Kidney (tissue), 14 donors: Measurements from ENCODE around the gene GPR157. TPM values are rescaled to one million over a fixed set of nuclear protein-coding genes. Genes with fewer than 3 reads are reported as not detected.

Source experiments
- DNase-seq, 5 donors: peaks; one replicate each; pipeline ENCODE4 v3.0.0-alpha.2; 2013 to 2020
- FAIRE-seq: peaks from 2 replicates; lab custom pipeline; 2012; peaks lifted over from hg19 to GRCh38; lab: Jason Lieb, UNC
- H3K27ac ChIP-seq, 2 donors: one replicate each; pipeline ENCODE4 v1.7.0; 2013; ENCODE audit warnings: low read depth in 2 of 2, low read length in 2 of 2, inconsistent platforms in 1 of 2
- H3K27me3 ChIP-seq: one replicate; pipeline ENCODE4 v1.7.1; 2013; ENCODE audit warnings: low read length, inconsistent platforms; ENCODE audit not compliant: control insufficient read depth, insufficient read depth
- H3K36me3 ChIP-seq, 3 donors: one replicate each; pipeline versions ENCODE4 v1.7.0 to v1.7.1; 2013; ENCODE audit warnings: low read length in 3 of 3, control low read depth in 1 of 3, inconsistent platforms in 1 of 3; ENCODE audit not compliant: insufficient read depth in 3 of 3, control insufficient read depth in 2 of 3
- H3K4me1 ChIP-seq, 3 donors: one replicate each; pipeline versions ENCODE4 v1.7.0 to v1.7.1; 2013; ENCODE audit warnings: low read length in 3 of 3, inconsistent platforms in 1 of 3, low read depth in 1 of 3; ENCODE audit not compliant: control insufficient read depth in 2 of 3, insufficient read depth in 2 of 3
- H3K4me3 ChIP-seq, 3 donors: one replicate each; pipeline versions ENCODE4 v1.7.0 to v1.8.1; 2013; ENCODE audit warnings: low read length in 3 of 3, control low read depth in 1 of 3, inconsistent platforms in 1 of 3
- H3K9ac ChIP-seq, 3 donors: one replicate each; pipeline versions ENCODE4 v1.7.0 to v1.7.1; 2013; ENCODE audit warnings: low read length in 3 of 3, control low read depth in 1 of 3, inconsistent platforms in 1 of 3
- H3K9me3 ChIP-seq, 3 donors: one replicate each; pipeline versions ENCODE4 v1.7.0 to v1.7.1; 2013; ENCODE audit warnings: low read length in 3 of 3, control low read depth in 1 of 3, inconsistent platforms in 1 of 3; ENCODE audit not compliant: control insufficient read depth in 2 of 3, insufficient read depth in 1 of 3
- CTCF ChIP-seq: IDR thresholded peaks from 3 replicates; pipeline ENCODE4 v1.5.1; 2012; ENCODE audit warnings: mild to moderate bottlenecking, moderate library complexity, borderline replicate concordance; ENCODE audit not compliant: insufficient read depth; ENCODE audit errors: extremely low read depth
- intact Hi-C: fragments of 100-400 bp; cut with DNase I; formaldehyde crosslinking; loops from one replicate; pipeline ENCODE4 v1.11.1; 2022
- polyA plus RNA-seq: library from polyadenylated mRNA; stranded (reverse); fragments of 350-450 nt; fragmentation: Illumina TruSeq; extraction: RNeasy Lipid Tissue Mini Kit (QIAGEN cat#74804); gene quantifications from one replicate; pipeline ENCODE4 v1.2.3, GENCODE V29; 2014; ENCODE audit warnings: low read depth, low replicate concordance; ENCODE audit not compliant: insufficient read depth
- total RNA-seq: library from RNA; stranded (reverse); fragmentation: NEBNext Ultra II Directional; extraction: Animal tissue kit (Norgen Biotek cat#: 25700); gene quantifications from one replicate; pipeline ENCODE4 v1.2.1, GENCODE V29; 2021
- donor health status: control.
- donor health status: control.
- donor health status: control.
- donor health status: control.
- donor health status: control.
- donor health status: DM: yes; HTN: yes; CAD: no.
- donor health status: Normal renal cell carcinoma (clear cell type).

The GPR157 gene
- total and polyA plus RNA-seq, 2 donors from 2014 or later, result 3.2 to 9.1 TPM

- Histone ChIP-seq H3K9ac (no peak overlapping the region), H3K4me3 (no peak overlapping the region), H3K27ac (no peak overlapping the region), H3K36me3 (no peaks in the 10 kb centered on the region), H3K4me1 (no peaks in the 10 kb centered on the region), H3K27me3 (no peaks in the 10 kb centered on the region), H3K9me3 (no peaks in the 10 kb centered on the region)
- DNase-seq (no peak), FAIRE-seq (no peak)
- TF ChIP-seq CTCF, result no peak
- intact Hi-C loops, result no loop called here
Observed at GRCh38 chr1:9151328-9151860, 22.5 kb upstream of the GPR157 start.

DNA sequence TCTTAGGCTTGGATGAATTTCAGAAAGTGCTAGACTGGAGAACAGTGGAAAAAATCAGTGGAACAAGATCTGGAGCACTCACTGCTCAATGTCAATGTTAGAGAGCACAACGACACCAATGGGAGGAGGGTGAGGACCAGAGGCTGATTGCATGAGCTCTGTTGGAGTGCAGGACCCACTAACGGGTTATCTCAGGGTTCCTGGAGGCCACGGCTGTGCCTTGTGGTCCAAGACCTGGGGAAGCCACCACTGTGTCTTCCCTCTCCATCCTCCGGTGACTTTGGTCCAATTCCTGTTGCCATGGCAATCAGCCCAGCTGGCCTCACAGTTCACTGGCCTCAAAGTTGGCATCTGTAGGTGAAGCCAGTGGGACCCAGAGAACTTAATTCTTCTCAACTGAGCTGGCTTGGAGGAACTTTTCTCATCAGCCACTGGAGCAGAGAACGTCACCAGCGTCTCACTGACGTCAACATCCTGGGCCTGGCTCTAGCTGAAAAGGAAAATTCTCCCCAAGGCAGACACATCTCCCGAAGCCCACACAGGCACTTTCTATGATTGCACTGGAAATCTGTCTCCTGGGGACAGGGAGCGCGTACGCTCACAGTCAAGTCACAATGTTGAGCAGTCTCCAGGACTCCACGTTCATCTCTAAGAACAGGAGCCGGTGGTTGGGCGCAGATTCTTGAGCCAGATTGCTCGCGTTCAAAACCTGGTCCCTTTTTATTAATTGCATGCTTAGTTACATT lies 21.9 kb upstream of the GPR157 start:
- TF ChIP-seq CTCF, result no peak
- Histone ChIP-seq H3K9ac (no peak overlapping the region), H3K27me3 (no peaks in the 10 kb centered on the region), H3K9me3 (no peaks in the 10 kb centered on the region), H3K27ac (no peak overlapping the region), H3K36me3 (no peaks in the 10 kb centered on the region), H3K4me3 (no peak overlapping the region), H3K4me1 (no peaks in the 10 kb centered on the region)
- no peak for FAIRE-seq
- intact Hi-C loops, result no loop called here
- peak in 1 of 5 donors; percentile 41 for DNase-seq

DNA sequence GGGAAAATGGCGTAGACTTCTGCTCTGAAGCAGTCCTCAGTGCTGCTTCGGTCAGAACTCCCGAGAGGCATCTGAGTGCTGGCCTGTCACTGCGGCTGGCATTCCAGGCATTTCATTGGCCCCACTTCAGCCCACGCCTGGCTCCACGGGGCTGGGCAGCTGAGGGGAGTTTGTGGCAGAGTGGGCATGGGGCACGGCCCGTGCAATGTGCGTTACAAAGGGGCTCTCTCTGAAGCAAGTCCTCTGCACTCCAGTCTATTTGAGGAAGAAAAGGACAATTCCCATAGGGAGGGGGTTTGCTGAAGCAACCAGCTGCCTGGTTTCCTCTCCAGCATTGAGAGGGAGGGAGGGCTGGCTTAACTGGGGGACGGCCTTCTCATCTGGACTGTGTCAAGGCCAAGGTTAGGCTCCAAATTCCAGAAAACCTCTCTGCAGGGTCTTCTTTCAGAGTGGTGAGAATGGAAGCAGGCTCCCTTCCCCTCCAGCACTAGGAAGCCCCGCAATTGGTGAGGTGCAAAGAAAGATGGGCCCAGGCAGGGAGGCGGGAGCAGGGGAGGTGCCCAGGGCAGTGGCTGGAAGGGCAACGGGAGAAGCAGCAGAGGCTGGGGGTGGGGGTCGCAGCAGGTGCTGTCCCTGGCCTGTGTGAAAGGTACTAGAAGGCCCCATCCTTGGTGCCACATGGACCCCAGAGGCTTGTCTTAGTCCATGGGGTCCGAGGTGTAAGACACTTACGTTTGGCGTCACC lies 21.1 kb upstream of the GPR157 start:
- H3K27ac ChIP-seq, result peak overlapping the region in 1 of 2 donors; percentile 11
- DNase-seq, result peak in 2 of 5 donors; percentile 17 to 55

More for the DNA sequence above, 21.1 kb upstream of the GPR157 start:
- H3K27me3 ChIP-seq, result no peaks in the 10 kb centered on the region
- H3K4me3 ChIP-seq, result no peak overlapping the region
- no peaks in the 10 kb centered on the region for H3K36me3 ChIP-seq
- no peaks in the 10 kb centered on the region for H3K4me1 ChIP-seq
- TF ChIP-seq CTCF, result no peak
- no peaks in the 10 kb centered on the region for H3K9me3 ChIP-seq
- no peak for FAIRE-seq
- intact Hi-C loops, result no loop called here
- H3K9ac ChIP-seq, result no peak overlapping the region
